ENCODE data around the gene NCK2.

NCK2 gene

DNA sequence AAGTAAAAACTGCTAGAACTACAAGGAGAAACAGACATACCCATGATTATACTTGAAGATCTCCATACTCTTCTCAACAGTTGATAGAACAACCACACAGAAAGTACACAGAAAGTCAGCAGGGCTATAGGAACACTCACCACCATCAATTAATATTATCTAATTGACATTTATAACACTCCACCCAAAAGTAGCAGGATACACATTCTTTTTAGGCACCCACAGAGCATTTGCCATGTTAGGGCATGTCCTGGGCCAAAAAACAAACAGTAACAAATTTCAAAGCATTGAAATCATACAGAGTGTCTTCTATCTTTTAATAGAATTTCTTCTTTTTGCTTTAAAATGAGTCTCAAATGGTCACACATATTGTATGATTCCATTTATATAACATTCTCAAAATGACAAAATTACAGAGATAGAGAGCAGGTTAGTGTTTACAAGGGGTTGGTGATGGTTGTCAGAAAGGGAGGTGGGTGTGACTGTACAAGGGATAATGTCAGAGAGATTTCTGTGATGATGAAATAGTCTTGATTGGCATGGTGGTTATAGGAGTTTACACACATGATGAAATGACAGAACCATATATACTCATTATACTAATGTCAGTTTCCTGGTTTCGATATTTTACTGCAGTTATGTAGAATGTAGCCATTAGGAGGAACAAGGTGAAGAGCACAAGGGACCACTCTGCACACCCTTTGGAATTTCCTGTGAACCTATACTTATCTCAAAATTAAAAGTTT, 82.8 kb downstream of the NCK2 start:
- Histone ChIP-seq H3K27ac (ENCODE audit: poor library complexity, severe bottlenecking) (peak overlapping the region; percentile 50), H3K4me1 (ENCODE audit: insufficient read depth, poor library complexity, severe bottlenecking) (peaks cover 11% of the 10 kb centered on the region), H3K9me3 (ENCODE audit: severe bottlenecking) (peaks cover 9% of the 10 kb centered on the region), H3K27me3 (ENCODE audit: insufficient read depth, poor library complexity, severe bottlenecking) (no peaks in the 10 kb centered on the region), H3K36me3 (ENCODE audit: low read depth) (peaks cover 12% of the 10 kb centered on the region), H3K4me3 (ENCODE audit: severe bottlenecking) (no peak overlapping the region)
- DNase-seq (ENCODE audit: low spot score) (no peak), ATAC-seq (ENCODE audit: low read depth) (peak; percentile 81)
- TF ChIP-seq, protein P1, sequence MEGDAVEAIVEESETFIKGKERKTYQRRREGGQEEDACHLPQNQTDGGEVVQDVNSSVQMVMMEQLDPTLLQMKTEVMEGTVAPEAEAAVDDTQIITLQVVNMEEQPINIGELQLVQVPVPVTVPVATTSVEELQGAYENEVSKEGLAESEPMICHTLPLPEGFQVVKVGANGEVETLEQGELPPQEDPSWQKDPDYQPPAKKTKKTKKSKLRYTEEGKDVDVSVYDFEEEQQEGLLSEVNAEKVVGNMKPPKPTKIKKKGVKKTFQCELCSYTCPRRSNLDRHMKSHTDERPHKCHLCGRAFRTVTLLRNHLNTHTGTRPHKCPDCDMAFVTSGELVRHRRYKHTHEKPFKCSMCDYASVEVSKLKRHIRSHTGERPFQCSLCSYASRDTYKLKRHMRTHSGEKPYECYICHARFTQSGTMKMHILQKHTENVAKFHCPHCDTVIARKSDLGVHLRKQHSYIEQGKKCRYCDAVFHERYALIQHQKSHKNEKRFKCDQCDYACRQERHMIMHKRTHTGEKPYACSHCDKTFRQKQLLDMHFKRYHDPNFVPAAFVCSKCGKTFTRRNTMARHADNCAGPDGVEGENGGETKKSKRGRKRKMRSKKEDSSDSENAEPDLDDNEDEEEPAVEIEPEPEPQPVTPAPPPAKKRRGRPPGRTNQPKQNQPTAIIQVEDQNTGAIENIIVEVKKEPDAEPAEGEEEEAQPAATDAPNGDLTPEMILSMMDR (IDR thresholded peaks at IDR 0.05; ENCODE audit: poor library complexity, severe bottlenecking), result no peak

DNA sequence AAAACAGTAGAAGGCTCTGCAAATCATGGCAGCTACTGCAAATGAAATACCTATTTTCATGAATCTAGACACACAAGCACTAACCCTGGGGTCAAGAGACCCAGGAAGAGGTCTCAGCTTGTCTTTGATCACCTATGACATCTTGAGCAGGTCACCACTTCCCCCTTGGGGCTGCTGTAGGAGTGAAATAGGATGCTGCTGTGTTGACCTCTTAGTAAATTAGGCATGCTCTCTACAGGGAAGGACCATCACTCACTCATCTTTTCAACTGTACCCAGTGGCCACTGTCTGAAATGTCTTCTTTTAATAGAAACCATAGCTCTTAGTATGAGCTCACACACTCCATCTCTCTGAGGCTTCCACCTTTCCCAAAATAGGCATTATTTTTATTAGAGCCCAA, 83.8 kb downstream of the NCK2 start:
- Histone ChIP-seq H3K4me3 (ENCODE audit: severe bottlenecking) (no peak overlapping the region), H3K27ac (ENCODE audit: poor library complexity, severe bottlenecking) (peak overlapping the region; percentile 50), H3K9me3 (ENCODE audit: severe bottlenecking) (peaks cover 9% of the 10 kb centered on the region), H3K4me1 (ENCODE audit: insufficient read depth, poor library complexity, severe bottlenecking) (peaks cover 11% of the 10 kb centered on the region), H3K27me3 (ENCODE audit: insufficient read depth, poor library complexity, severe bottlenecking) (no peaks in the 10 kb centered on the region), H3K36me3 (ENCODE audit: low read depth) (peaks cover 12% of the 10 kb centered on the region)
- ATAC-seq (ENCODE audit: low read depth) (no peak), DNase-seq (ENCODE audit: low spot score) (no peak)
- TF ChIP-seq, protein P1 (IDR thresholded peaks at IDR 0.05; ENCODE audit: poor library complexity, severe bottlenecking), result no peak

DNA sequence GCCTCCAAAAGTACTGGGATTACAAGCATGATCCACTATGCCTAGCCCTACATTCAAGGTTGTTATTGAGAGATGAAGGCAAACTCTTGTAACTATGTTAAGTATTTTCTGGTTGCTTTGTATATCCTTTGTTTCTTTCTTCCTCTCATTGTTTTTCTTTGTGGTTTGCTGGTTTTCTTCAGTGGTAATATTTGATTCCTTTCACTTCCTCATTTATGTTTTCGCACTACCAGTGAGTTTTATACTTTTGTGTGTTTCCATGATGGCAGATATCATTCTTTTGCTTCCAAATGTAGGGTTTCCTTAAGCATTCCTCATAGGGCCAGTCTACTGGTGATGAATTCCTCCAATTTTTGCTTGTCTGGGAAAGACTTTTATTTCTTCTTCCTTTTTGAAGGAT, 90.2 kb downstream of the NCK2 start:
- TF ChIP-seq, protein P1 (IDR thresholded peaks at IDR 0.05; ENCODE audit: poor library complexity, severe bottlenecking), result no peak
- DNase-seq (ENCODE audit: low spot score) (no peak), ATAC-seq (ENCODE audit: low read depth) (no peak)
- Histone ChIP-seq H3K27me3 (ENCODE audit: insufficient read depth, poor library complexity, severe bottlenecking) (no peaks in the 10 kb centered on the region), H3K36me3 (ENCODE audit: low read depth) (no peaks in the 10 kb centered on the region; the same call in 1 of the 2 replicates), H3K4me3 (ENCODE audit: severe bottlenecking) (no peak overlapping the region), H3K27ac (ENCODE audit: poor library complexity, severe bottlenecking) (no peak overlapping the region), H3K9me3 (ENCODE audit: severe bottlenecking) (peaks cover 6% of the 10 kb centered on the region), H3K4me1 (ENCODE audit: insufficient read depth, poor library complexity, severe bottlenecking) (no peaks in the 10 kb centered on the region)

DNA sequence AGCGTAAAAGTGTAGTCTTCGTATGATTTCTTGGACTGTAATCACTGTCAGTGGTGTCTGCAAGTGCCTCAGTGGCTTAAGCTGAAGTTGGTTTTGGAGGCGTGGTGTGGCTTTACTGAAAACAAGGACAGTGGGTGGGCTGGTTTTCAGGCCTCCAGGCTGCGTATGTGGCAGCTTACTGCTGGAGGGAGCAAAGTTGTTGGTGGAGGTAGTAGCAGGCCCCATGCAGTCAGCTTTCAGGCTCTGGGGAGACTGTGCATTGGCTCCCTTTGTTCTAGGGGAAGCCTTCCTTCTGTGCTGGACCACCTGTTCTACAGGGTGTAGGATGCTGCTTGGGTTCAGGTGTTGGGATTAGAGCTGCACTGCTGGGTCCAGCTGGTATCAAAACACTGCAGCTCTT, 91.6 kb downstream of the NCK2 start:
- no peak overlapping the region for H3K4me3 ChIP-seq (ENCODE audit: severe bottlenecking)

More for the DNA sequence above, 91.6 kb downstream of the NCK2 start:
- H3K27me3 ChIP-seq (ENCODE audit: insufficient read depth, poor library complexity, severe bottlenecking), result no peaks in the 10 kb centered on the region
- TF ChIP-seq, protein P1 (IDR thresholded peaks at IDR 0.05; ENCODE audit: poor library complexity, severe bottlenecking), result no peak
- H3K27ac ChIP-seq (ENCODE audit: poor library complexity, severe bottlenecking), result no peak overlapping the region
- ATAC-seq (ENCODE audit: low read depth) (no peak), DNase-seq (ENCODE audit: low spot score) (no peak)
- peaks cover 3% of the 10 kb centered on the region for H3K9me3 ChIP-seq (ENCODE audit: severe bottlenecking)
- peaks cover 12% of the 10 kb centered on the region for H3K4me1 ChIP-seq (ENCODE audit: insufficient read depth, poor library complexity, severe bottlenecking)
- H3K36me3 ChIP-seq (ENCODE audit: low read depth), result no peaks in the 10 kb centered on the region; the same call in 1 of the 2 replicates
